ENCODE results near the gene ANKRD17. TPM values are rescaled to one million over a fixed set of nuclear protein-coding genes. Genes with fewer than 3 reads are reported as not detected.

ANKRD17 gene
- total RNA-seq, 1 experiment from 2014 or later = 65.7 TPM

DNA sequence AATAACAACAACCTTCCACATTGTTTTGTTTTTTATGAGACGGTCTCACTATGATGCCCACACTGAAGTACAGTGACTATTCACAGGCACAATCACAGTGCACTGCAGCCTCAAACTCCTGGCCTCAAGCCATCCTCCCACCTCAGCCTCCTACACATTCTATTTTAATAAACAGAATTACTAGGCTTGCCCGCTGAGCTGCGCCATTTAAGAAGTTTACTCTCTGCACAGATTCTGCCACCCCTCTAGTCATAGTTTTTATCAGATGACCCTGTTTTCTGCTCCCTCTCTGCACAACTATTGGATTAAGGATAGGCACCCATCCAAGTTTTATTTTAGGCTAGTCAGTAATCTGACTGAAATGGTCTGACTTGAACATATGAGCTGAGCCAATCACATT lies 177.8 kb downstream of the ANKRD17 start:
- ChIA-PET CTCF (interaction anchor here (0.6 to 2.5 kb wide), 2 partner anchors 10 to 35 kb away, joined by 4 to 14 read pairs; no protein-coding TSS in a partner anchor), POLR2A (interaction anchor here (2.6 kb wide), 1 partner anchor 10 kb away, joined by 9 read pairs; no protein-coding TSS in a partner anchor)
- TF ChIP-seq, protein P1, sequence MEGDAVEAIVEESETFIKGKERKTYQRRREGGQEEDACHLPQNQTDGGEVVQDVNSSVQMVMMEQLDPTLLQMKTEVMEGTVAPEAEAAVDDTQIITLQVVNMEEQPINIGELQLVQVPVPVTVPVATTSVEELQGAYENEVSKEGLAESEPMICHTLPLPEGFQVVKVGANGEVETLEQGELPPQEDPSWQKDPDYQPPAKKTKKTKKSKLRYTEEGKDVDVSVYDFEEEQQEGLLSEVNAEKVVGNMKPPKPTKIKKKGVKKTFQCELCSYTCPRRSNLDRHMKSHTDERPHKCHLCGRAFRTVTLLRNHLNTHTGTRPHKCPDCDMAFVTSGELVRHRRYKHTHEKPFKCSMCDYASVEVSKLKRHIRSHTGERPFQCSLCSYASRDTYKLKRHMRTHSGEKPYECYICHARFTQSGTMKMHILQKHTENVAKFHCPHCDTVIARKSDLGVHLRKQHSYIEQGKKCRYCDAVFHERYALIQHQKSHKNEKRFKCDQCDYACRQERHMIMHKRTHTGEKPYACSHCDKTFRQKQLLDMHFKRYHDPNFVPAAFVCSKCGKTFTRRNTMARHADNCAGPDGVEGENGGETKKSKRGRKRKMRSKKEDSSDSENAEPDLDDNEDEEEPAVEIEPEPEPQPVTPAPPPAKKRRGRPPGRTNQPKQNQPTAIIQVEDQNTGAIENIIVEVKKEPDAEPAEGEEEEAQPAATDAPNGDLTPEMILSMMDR (IDR thresholded peaks at IDR 0.05; ENCODE audit: unreplicated experiment) = no peak
- DNase-seq (ENCODE audit: unreplicated experiment) = no peak
- H3K4me3 Mint-ChIP-seq (ENCODE audit: unreplicated experiment) = no peak overlapping the region
- intact Hi-C loops (cut with micrococcal nuclease) = no loop called here
- no TSS peak for BruUV-seq (replicated peaks)
- H3K36me3 Mint-ChIP-seq (ENCODE audit: insufficient read depth, unreplicated experiment) = peaks cover 74% of the 10 kb centered on the region
- no peaks in the 10 kb centered on the region for H3K27me3 Mint-ChIP-seq (ENCODE audit: insufficient read depth, unreplicated experiment)
- H3K9me3 Mint-ChIP-seq (ENCODE audit: unreplicated experiment) = no peaks in the 10 kb centered on the region
- H3K4me1 Mint-ChIP-seq (ENCODE audit: insufficient read depth, unreplicated experiment) = peaks cover 13% of the 10 kb centered on the region
- peak overlapping the region; percentile 73 for H3K27ac Mint-ChIP-seq (ENCODE audit: low read depth, unreplicated experiment)

DNA sequence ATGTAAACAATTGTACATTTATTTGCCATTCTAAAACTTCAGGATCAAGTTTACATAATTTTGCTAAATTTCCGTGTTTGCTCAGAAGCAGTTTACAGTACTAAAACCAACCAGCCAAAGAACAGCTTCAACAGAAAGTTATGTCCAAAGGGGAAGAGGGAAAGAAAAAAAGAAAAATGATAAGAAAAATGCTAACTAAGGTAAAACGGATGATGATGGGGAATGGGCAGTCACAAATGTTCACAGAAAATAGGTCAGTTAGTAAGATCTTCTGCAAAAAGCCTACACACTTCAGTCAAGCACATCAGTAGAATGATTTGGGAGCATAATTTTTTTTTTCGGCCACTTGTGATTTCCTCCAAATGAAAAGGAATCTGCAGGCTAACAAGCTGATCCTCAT lies 182.8 kb downstream of the ANKRD17 start:
- TF ChIP-seq, protein P1 (IDR thresholded peaks at IDR 0.05; ENCODE audit: unreplicated experiment) = no peak
- POLR2A ChIA-PET = interaction anchor here (1.7 kb wide), 1 partner anchor 183 kb away, joined by 3 read pairs; the partner anchor contains the start of gene ANKRD17
- Mint-ChIP-seq H3K36me3 (ENCODE audit: insufficient read depth, unreplicated experiment) (peaks cover 81% of the 10 kb centered on the region), H3K4me3 (ENCODE audit: unreplicated experiment) (no peak overlapping the region), H3K9me3 (ENCODE audit: unreplicated experiment) (no peaks in the 10 kb centered on the region), H3K4me1 (ENCODE audit: insufficient read depth, unreplicated experiment) (peaks cover 7% of the 10 kb centered on the region), H3K27me3 (ENCODE audit: insufficient read depth, unreplicated experiment) (no peaks in the 10 kb centered on the region), H3K27ac (ENCODE audit: low read depth, unreplicated experiment) (no peak overlapping the region)
- CTCF ChIA-PET = no interaction called here
- BruUV-seq (replicated peaks) = TSS peak; percentile 38
- intact Hi-C loops (cut with micrococcal nuclease) = no loop called here
- DNase-seq (ENCODE audit: unreplicated experiment) = no peak

DNA sequence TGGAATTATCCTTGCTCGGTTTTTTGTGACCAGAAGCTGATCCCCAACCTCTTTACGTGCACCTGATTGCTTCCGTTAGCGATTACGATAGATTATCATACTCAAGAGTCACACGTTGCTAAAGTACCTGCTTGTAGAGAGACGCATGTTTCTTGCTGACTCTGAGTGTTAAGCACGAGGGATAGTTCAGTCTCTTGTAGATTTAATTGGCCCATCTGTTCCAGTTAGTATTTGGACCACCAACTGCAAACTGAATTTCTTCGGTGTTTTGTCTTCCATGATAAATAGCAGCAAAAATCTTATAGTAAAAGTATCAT lies 188.6 kb downstream of the ANKRD17 start:
- no peak for DNase-seq (ENCODE audit: unreplicated experiment)
- ChIA-PET POLR2A (interaction anchor here (0.7 to 6.3 kb wide), 14 partner anchors 10 to 758 kb away, joined by 3 to 78 read pairs (median 4); partner anchors contain the start of gene ANKRD17), CTCF (interaction anchor here (0.6 to 2.8 kb wide), 4 partner anchors 11 to 787 kb away, joined by 3 to 14 read pairs (median 6); partner anchors contain the start of gene ANKRD17)
- Mint-ChIP-seq H3K4me1 (ENCODE audit: insufficient read depth, unreplicated experiment) (peaks cover 9% of the 10 kb centered on the region), H3K27me3 (ENCODE audit: insufficient read depth, unreplicated experiment) (no peaks in the 10 kb centered on the region), H3K4me3 (ENCODE audit: unreplicated experiment) (peak overlapping the region; percentile 81), H3K36me3 (ENCODE audit: insufficient read depth, unreplicated experiment) (peaks cover 52% of the 10 kb centered on the region), H3K9me3 (ENCODE audit: unreplicated experiment) (no peaks in the 10 kb centered on the region), H3K27ac (ENCODE audit: low read depth, unreplicated experiment) (peak overlapping the region; percentile 86)
- TF ChIP-seq, protein P1 (IDR thresholded peaks at IDR 0.05; ENCODE audit: unreplicated experiment) = no peak
- intact Hi-C loops (cut with micrococcal nuclease) = no loop called here
- TSS peak; percentile 95 for BruUV-seq (replicated peaks)

DNA sequence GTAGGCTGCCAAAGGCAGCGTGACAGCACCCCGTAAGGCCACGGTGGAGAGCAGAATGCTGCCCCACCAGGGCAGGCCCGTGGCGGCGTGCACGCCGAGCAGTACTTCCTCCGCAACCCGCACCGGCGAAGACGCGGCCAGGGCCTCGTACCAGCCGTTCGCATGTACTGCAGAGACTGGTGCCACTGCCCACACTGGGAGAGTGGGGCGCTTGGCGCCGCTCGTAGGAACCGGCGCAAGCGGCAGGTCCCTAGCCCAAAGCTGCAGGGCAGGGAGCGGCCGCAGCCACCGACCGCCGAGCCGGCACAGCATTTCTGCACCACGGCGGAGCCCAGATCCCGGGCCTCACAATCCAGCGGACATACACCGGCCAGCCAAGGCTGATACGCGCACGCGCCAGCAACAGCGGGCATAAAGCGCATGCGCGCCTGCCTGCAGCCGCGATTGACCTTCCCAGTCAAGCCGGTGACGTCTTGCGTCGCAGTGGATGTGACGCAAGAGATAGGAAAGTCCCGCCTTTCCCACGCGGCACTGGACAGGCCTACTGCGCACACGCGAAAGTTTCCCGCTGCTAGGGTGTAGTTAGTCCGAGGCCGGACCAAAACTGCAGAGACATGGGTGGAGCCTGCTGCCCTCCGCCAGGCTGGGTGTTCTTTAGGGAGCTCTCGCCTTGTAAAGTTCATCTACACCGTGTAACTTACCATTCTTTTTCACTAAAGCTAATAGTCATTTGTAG lies 189.1 kb downstream of the ANKRD17 start, which contains the start of gene COX18:
TSS of gene COX18 (minus strand) at position 379 of the 736 bp plus-strand sequence. CDS start at position 312, 67 bp downstream.
- TF ChIP-seq, protein P1 (IDR thresholded peaks at IDR 0.05; ENCODE audit: unreplicated experiment) = no peak
- Mint-ChIP-seq H3K9me3 (ENCODE audit: unreplicated experiment) (no peaks in the 10 kb centered on the region), H3K27me3 (ENCODE audit: insufficient read depth, unreplicated experiment) (no peaks in the 10 kb centered on the region), H3K27ac (ENCODE audit: low read depth, unreplicated experiment) (peak within 1 kb of the TSS; percentile 86), H3K4me3 (ENCODE audit: unreplicated experiment) (peak within 1 kb of the TSS; percentile 81), H3K4me1 (ENCODE audit: insufficient read depth, unreplicated experiment) (peaks cover 9% of the 10 kb centered on the region), H3K36me3 (ENCODE audit: insufficient read depth, unreplicated experiment) (peaks cover 49% of the 10 kb centered on the region)
- POLR2A ChIA-PET = interaction anchor here (0.6 to 6.3 kb wide), 16 partner anchors 10 to 757 kb away, joined by 3 to 78 read pairs (median 4); partner anchors contain the start of gene ANKRD17
- DNase-seq (ENCODE audit: unreplicated experiment) = peak; percentile 98
- CTCF ChIA-PET = interaction anchor here (0.6 to 2.8 kb wide), 5 partner anchors 12 to 966 kb away, joined by 3 to 14 read pairs (median 4); partner anchors contain the start of gene ANKRD17
- intact Hi-C loops (cut with micrococcal nuclease) = loop anchor here (1.0 kb wide), 1 partner anchor 188 kb away; no protein-coding TSS in a partner anchor
- no TSS peak for BruUV-seq (replicated peaks)
